GM18907 (cell line): ENCODE data around the gene TMEM74B.

Experiments used
- ATAC-seq: cut with Tn5 transposase; IDR thresholded peaks from one replicate; pipeline ENCODE4 v1.9.1; 2021; ENCODE audit warnings: mild to moderate bottlenecking, moderate library complexity; ENCODE audit not compliant: unreplicated experiment

TMEM74B gene

DNA sequence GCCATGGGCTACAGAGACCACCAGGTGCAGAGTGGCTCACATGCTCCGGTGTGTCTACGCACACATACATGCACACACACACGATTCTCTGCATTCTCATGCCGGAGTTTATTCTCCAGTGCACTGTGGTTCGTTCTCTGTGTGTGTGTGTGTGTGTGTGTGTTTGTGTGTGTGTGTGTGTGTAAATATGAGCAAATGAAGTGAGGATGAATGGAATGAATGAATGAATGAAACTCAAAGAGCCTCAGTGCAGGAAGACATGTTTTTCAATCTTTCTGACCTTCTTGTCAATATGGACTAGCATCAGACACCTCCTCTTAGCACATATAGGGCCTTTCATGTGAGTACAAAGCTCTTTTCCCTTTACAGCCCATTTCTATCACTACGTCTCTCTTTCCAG is 1.6 kb downstream of the TMEM74B start:
- no peak for ATAC-seq

DNA sequence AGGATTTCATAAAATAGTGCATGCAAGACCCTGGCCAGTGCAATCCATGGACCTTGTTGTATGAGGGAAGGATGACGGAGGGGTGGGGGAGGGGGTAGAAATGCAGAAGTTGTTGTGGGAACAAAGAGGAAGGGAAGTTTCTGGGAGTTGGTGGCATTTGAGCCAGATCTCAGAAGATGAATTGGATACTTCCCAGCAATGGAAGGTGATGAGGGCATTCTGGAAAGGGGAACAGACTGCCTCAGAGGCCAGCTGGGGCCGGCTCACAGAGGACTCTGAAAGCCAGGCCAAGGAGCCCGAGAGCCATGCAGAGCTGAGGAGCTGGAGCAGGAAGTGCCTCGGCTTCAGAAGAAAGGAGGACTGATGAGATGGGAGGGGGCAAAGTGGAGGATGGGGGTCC is 2.7 kb downstream of the TMEM74B start:
- no peak for ATAC-seq

DNA sequence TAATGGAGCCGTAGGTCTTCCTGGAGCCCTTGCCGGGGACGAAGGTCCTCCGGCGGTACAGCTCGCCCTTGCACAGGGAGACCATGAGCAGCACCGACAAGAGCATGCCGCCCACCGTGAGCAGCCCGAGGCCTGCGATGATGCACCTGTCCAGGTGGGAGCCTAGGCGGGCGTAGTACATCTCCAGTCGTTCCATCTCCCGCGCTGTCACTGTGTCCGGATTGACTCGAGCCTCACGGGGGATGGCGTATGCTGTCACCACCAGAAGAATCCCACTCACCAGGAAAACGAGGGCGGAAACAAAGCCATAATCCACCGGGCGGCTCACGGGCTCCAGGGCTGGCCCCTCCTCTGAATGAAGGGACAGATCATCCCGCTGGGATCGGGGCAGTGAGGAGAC is 3.8 kb downstream of the TMEM74B start:
- no peak for ATAC-seq

DNA sequence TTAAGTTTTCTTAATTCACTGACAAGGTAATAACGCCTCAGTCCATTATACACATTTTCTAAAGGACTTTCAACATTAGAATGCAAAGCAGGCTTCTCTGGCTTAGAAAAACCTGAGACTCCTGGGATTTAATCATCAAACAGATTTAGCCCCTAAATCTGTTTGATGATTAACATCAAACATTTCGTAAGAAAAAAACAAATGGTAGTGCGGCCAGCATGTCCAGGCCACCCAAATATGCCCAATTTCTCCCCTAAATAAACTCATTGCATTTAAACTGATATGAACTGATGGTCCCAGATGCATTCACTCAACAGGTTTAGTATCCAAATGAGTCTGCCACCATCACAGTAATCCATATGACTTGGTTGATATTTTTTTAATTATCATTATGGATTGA is 6.2 kb downstream of the TMEM74B start:
- ATAC-seq = no peak

DNA sequence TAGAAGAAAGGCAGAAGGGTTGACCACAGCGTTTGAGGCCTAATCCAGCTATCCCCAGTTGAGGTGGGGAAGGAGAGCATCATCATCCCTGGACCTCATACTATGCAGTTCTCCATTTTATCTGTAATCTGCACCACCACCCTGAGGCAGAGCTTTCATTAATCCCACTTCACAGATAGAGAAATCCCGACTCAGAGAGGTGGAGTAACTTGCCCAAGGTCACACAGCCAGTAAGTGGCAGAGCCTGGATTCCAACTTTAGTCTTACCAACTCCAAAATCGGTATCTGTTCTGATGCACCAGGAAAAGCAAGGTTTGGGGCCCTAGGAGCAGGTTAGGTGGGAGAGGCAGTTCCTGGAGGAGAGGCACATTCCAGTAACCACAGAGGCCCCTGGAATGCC is 6.7 kb downstream of the TMEM74B start:
- ATAC-seq = no peak

DNA sequence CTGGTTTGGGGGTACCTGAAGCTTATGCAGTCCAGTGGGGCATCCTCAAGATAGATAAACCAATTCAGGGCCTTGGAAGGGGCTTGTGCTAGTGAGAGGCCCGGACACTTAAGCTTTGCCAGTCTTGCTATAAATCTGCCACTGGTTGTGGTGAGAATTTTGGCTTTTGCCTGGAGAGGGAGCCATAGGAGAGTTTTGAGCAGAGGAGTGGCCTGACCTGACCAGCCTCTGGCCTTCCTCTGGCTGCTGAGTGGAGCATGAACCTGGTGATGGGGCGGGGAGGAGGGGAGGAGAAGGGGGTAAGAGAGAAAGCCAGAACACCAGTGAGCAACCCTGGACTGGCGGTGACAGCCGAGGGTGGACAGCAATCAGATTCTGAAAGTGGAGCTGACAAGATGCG is 7.1 kb downstream of the TMEM74B start:
- ATAC-seq = no peak

DNA sequence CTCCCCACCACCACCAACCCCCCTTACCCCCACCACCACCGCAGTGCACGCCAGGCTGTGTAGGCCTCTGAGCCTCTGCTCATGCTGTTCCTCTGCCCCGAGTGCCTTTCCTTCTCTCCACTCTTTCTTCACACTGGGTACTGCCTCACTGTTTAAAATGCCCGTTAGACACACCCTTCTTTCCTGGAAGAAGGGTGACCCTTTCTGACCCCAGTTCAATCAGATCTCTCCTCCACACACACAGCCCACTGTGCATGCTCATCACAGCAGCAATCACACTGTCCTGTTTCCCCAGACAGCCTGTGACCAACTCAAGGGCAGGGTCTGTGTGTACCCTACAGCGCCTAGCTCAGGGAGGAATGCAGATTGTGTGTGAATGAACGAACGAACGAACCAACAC is 10.0 kb downstream of the TMEM74B start:
- ATAC-seq = no peak

DNA sequence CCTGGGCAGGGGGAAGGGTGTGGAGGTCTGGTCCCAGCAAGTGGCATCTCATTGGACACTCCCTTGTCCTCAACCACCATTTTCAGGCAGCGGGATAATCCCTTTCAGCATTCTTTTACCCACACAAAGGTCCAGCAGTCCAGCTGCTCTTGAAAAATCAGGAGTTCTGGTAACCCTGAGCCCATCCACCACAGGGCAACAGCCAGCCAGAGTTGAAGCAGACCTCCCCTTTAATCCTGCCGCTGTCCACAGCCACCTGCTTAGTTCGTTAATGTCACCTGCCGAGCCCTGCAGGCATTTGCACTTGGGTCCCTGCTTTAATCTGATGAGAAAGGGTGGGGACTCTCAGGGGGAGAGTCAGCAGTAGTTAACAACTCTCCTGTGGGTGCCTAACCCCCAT is 11.1 kb downstream of the TMEM74B start:
- ATAC-seq = no peak

DNA sequence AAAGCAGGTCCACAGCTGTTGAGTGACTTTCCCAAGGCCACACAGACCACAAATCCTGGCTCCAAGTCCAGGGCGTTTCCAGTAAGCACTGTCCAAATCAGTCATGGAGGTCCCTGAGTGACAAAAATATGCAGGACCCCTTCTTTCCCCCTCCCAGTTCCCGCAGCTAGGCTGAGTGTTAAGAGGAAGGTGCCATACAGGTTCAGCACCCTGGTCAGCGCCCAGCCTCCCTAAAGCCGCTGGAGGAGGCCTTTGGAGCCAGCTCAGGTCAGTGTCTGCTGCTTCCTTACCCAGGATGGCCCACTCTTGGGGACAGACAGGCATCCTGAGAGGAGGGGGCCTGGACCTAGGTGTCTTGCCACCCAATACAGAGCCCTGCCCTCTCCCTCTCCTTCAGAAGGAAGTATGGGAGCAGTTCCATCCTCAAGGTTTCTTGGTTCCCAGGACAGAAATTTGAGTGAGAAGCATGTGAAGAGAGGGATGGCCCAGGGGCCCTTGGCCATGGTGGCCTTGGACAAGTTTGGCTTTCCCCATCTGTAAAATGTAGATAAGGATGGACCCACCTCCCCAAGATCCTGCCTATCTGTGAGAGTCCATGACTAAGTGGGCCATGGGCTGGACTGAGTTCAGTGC is 13.2 kb downstream of the TMEM74B start:
- no peak for ATAC-seq

DNA sequence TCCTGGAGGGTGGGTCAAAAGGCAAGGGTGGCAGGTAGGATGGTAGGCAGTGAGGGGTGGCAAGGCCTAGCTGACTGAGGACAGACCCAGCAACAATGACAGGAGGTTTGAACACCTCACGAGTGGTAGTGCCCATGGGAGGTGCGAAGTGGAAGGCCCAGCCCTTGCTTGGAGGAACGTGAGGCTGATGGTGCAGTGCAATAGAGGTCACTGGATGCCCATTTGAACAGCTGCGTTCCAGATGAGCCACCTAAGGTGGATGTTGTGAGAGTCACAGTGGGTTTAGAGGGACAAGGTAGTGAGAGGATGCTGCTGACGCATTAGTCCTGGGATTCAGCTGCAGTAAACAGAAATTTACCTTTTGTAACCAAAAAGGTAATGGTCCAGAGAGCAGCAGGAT is 15.6 kb downstream of the TMEM74B start:
- ATAC-seq = no peak

DNA sequence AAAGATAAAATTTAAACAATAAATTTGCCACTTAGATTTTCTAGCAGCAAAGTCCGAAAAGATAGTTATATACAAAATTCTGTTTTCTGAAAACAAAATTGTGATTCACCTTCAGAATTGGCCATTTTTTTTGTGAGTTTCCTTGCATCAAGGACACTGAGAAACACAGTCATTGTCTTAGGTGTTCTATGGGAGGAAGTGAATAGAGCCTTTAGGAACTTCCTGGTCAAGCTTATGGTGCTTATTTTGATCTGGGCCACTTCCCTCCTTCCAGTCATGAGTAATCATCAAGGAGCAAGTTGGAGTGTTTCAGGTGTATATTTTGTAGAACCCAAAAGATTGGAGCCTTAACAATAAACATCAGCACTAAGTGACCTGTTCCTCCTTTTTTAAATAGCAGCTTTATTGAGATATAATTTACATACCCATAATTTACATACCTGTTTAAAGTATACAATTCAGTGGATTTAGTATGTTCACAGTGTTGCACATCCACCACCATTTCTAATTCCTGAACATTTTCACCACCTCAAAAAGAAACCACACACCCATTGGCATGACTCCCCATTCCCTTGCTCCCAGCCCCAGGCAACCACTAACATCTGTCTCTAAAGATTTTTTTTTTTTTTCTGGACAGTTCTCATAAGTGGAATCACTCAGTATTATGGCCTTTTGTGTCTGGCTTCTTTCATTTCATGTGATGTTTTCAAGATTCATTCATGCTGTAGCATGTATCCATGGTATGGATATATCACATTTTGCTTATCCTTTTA is 17.6 kb downstream of the TMEM74B start:
- no peak for ATAC-seq

DNA sequence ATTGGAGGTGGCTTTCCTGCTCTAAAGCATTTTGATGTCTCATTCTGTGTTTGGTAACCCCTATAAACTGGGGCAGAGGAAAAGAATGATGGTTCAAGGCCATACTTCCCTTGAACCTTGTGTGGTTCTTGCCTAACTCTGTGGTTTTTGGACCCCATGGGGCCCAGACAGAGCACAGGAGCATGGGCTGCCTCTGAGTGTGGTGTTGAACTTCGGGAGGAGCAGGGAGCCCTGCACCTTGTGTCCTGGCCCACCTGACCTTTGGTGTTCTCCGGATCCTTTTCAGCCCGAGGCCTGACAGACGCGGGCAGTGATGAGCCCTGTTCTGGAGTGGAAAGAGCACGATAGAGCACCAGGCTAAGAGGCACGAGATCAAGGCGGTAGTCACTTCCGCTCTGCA is 18.8 kb downstream of the TMEM74B start:
- ATAC-seq = no peak

DNA sequence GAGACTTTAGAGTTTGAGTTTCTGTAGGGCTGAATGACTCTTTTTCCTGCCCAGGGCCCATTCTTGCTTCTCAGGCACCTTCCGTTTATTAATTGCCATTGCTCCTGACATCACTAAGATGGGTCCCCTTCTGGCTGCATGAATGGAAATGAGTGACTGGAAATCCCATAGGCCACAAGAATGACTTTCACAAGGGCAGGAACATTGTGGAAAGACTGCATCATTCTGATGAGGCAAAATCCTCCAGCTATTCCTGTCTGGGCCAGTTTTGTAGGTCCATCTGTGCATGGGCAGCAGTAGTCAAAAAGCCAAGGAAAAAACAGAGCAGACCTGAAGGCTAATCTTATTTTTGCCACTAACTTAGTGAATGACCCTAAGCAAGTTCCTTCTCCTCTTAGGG is 19.3 kb downstream of the TMEM74B start:
- no peak for ATAC-seq

DNA sequence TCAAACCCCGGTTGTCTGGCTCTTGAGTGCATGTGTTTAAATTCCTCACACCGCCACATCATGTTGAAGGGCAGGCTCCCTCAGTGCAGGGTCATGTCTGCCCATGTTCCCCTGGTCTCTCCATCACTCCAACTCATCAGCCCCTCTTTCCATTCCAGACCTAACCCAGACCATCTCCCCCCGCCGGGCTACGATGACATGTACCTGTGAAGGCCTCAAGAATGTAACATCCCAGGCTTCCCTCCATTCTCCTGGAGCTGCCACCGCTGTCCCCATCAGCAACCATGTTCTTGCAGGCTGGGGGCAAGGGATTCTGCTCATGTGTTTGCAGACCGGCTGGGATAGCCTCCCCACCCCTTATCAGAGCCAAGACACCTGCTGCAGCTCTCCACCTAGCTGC is 19.9 kb downstream of the TMEM74B start:
- no peak for ATAC-seq

DNA sequence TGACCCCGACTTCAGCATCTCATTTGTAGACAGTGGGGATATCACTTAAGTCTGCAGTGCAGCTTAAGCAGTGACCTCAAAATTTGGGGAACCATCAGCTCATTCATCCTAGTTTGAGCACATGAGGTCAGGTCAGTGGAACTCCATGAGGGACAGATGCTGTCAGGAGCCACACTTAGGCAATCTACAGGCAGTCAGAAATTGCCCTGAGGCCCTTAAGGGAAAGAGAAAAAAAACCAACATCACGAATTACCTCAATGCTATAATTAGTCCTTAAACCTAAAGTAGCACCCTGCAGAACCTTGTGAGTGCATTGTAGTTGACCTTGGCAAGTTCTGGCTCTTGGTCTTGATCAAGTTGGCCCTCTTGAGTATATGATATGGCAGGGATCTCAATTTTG is 21.1 kb downstream of the TMEM74B start:
- ATAC-seq = no peak

DNA sequence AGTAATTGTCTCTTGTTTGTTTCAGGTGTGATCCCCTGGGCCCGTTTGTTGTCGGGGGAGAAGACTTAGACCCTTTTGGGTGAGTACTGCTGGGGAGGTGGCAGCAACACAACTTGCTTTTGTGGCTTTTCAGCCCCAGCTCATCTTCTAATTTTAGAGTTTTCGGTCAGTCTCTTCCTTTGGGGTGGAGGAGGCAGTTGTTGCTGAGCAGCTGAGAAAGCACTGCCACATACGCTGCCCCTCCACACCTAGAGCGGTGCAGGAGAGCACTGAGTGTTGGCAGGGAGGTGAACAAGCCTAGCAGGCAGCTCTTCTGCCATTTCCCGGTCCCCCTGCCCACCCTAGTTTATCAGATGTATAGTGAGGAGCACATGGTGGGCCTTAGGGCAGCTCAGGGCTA is 21.7 kb downstream of the TMEM74B start:
- no peak for ATAC-seq

DNA sequence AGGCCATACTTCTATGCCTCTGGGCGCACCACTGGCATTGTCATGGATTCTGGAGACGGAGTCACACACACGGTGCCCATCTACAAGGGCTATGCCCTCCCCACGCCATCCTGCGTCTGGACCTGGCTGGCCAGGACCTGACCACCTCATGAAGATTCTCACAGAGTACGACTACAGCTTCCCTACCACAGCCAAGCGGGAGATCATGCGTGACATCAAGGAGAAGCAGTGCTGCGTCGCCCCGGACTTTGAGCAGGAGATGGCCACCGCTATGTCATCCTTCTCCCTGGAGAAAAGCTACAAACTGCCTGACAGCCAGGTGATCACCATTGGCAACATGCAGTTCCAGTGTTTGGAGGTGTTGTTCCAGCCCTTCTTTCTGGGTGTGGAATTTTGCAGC is 23.8 kb downstream of the TMEM74B start:
- no peak for ATAC-seq

DNA sequence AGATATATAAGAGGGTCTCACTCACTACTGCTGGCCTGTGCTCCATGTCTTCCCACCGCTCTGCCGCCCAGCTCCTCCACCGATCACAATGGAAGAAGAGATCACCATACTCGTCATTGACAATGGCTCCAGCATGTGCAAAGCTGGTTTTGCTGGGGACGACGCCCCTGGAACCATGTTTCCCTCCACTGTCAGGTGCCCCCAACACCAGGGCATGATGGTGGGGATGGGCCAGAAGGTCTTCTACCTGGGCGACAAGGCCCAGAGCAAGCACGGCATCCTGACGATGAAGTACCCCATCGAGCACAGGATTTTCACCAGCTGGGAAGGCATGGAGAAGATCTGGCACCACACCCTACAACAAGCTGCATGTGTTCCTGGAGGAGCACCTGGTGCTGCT is 24.3 kb downstream of the TMEM74B start:
- ATAC-seq = no peak

DNA sequence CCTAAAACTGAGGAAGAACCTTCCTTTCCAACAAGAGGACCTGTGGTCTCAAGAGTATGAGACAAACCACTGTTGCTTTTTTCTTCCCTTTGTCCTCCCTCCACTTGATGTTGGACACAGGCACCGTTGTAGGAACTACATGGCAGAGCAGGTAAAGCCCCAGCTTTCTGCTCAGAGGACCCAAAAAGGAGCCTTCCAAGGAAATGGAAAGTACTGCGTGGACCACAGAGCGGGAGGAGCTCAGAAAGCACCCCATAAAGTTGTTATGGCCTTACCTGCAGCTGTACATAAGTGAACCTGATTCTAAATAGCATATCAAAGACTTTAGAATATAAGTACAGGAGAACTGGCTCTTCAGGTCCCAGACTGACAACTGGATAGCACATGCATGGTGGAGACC is 29.4 kb downstream of the TMEM74B start:
- no peak for ATAC-seq

DNA sequence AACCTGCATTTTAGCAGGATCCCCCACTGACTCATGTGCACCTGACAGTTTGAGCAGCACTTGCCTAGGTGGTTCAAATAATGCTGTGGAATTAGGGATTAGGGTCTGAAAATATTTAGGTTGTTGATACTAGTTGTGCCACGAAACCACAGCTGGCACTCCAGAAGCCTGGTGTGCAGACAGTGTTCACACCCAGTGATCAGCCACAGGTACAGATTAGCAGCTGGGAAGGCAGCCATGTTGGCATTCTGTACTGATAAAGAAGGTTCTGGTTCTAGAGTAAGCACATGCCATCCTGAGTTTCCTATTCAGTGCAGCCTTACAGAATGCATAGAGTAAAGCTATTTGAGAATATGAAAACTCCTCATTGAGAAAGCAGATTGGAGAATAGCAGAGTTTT is 30.1 kb downstream of the TMEM74B start:
- no peak for ATAC-seq

DNA sequence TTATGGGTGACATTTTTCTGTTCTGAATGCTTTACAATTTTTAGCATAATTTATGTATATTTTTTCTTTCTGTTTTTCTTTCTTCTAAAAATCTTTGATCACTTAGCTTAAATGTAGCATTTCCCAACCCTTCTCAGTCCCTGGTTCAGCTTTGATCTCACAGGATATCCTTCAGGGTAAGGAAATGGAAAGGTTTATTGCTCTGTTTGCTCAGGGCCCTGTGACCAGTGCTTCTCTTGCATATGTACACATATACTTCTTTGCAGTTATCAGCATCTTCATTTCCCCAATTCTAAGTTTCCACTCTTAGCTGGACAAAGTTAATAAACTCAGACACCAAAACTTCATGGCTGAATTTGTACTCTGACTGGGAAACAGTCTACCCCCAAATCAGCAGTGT is 30.6 kb downstream of the TMEM74B start:
- no peak for ATAC-seq

DNA sequence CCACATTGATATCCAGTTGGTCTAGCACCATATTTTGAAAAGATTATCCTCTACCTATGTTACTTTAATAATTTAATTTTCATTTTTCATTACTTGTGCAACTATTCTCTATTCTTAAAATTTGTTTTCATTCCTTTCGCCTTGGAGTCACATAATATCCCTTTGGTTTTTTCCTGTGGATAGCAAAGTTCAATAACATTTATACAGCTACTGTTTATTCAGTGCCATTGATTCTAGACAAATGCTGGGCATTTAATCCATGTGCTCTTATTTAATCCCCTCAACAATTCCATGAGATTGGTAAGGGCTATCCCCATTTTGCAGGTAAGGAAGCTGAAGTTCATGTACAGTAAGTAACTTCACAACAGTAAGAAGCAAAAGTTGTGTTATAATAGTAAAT is 33.8 kb downstream of the TMEM74B start:
- ATAC-seq = no peak

DNA sequence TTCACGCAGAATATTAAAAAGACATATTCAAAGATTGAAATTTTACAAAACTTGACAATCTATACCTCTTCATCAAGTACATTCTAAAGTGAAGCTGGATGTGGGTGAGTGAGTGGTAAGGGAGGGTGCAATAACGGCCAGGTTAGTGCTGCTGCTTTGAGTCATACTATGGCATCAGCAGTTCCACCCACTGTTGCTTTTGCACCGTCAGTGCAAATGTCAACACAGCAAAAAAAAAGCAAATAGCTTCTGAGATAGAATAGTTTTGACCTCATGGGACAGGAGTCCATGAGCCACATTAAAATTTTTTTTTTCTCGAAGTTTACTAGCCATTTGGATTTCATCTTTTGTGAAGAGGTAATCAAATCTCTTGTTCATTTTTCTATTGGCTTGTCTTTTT is 34.6 kb downstream of the TMEM74B start:
- no peak for ATAC-seq
